GM06990 (cell line): ENCODE measurements around the gene C5orf63.

Experiments used
- DNase-seq: peaks from one replicate; pipeline ENCODE4 v3.0.0-alpha.2; 2011; ENCODE audit not compliant: insufficient read length; ENCODE audit errors: extremely low read depth
- H3K27me3 ChIP-seq: replicated peaks from 2 replicates; pipeline ENCODE4 v1.6.0; 2011; ENCODE audit warnings: low read length; ENCODE audit not compliant: control insufficient read depth, insufficient read depth
- H3K36me3 ChIP-seq: 2 replicates; pipeline ENCODE4 v1.5.1; 2011; ENCODE audit warnings: low read length; ENCODE audit not compliant: control insufficient read depth, insufficient read depth
- H3K4me3 ChIP-seq: replicated peaks from 2 replicates; pipeline ENCODE4 v1.5.1; 2011; ENCODE audit warnings: low read depth, mild to moderate bottlenecking, control low read depth, low read length
- TF ChIP-seq, protein P1 (sequence below): IDR thresholded peaks from 2 replicates; pipeline ENCODE4 v1.5.1; 2011; ENCODE audit warnings: low read length, control low read depth, mild to moderate bottlenecking, inconsistent platforms; ENCODE audit not compliant: insufficient read depth, poor library complexity, severe bottlenecking

C5orf63 gene

GRCh38 chr5:127040796-127041520 is 32.3 kb downstream of the C5orf63 start:
- DNase-seq = no peak
- TF ChIP-seq, protein P1, sequence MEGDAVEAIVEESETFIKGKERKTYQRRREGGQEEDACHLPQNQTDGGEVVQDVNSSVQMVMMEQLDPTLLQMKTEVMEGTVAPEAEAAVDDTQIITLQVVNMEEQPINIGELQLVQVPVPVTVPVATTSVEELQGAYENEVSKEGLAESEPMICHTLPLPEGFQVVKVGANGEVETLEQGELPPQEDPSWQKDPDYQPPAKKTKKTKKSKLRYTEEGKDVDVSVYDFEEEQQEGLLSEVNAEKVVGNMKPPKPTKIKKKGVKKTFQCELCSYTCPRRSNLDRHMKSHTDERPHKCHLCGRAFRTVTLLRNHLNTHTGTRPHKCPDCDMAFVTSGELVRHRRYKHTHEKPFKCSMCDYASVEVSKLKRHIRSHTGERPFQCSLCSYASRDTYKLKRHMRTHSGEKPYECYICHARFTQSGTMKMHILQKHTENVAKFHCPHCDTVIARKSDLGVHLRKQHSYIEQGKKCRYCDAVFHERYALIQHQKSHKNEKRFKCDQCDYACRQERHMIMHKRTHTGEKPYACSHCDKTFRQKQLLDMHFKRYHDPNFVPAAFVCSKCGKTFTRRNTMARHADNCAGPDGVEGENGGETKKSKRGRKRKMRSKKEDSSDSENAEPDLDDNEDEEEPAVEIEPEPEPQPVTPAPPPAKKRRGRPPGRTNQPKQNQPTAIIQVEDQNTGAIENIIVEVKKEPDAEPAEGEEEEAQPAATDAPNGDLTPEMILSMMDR = no peak
- H3K4me3 ChIP-seq = no peak overlapping the region

GRCh38 chr5:127038550-127038949 is 34.8 kb downstream of the C5orf63 start:
- DNase-seq = no peak
- Histone ChIP-seq H3K4me3 (no peak overlapping the region), H3K36me3 (no peaks in the 10 kb centered on the region), H3K27me3 (no peaks in the 10 kb centered on the region)
- TF ChIP-seq, protein P1 = no peak

More at GRCh38 chr5:127040796-127041520, 32.3 kb downstream of the C5orf63 start:
- H3K27me3 ChIP-seq = no peaks in the 10 kb centered on the region
- no peaks in the 10 kb centered on the region for H3K36me3 ChIP-seq

GRCh38 chr5:127031863-127032232 is 41.5 kb downstream of the C5orf63 start:
- TF ChIP-seq, protein P1 = no peak
- no peak overlapping the region for H3K4me3 ChIP-seq
- DNase-seq = no peak
- no peaks in the 10 kb centered on the region for H3K27me3 ChIP-seq
- H3K36me3 ChIP-seq = no peaks in the 10 kb centered on the region

- H3K36me3 ChIP-seq = no peaks in the 10 kb centered on the region
- TF ChIP-seq, protein P1 = no peak
- no peaks in the 10 kb centered on the region for H3K27me3 ChIP-seq
- peak overlapping the region; percentile 89 for H3K4me3 ChIP-seq
- no peak for DNase-seq
These were observed 42.0 kb downstream of the C5orf63 start for GRCh38 chr5:127031147-127031862.

GRCh38 chr5:127030259-127031146 is 42.8 kb downstream of the C5orf63 start, which contains the start of gene MARCHF3:
MARCHF3 (minus strand) TSS chr5:127030558; CDS start chr5:126918171, 112,387 bp downstream.
- peak; percentile 99 for DNase-seq
- TF ChIP-seq, protein P1 = peak; percentile 35

More at GRCh38 chr5:127030259-127031146, 42.8 kb downstream of the C5orf63 start, which contains the start of gene MARCHF3:
- Histone ChIP-seq H3K4me3 (peak within 1 kb of the TSS; percentile 89), H3K27me3 (no peaks in the 10 kb centered on the region), H3K36me3 (no peaks in the 10 kb centered on the region)
